HEK293 (cell line): ENCODE measurements around the gene KNOP1.

Source experiments
- CTCF ChIA-PET: fragments of 350-600 bp; formaldehyde crosslinking; extraction: SDS; loops from one replicate; lab custom pipeline; 2021; ENCODE audit warnings: antibody characterized with exemption; lab: Yijun Ruan, JAX
- POLR2A ChIA-PET: fragments of 300-600 bp; formaldehyde crosslinking; extraction: SDS; loops from one replicate; lab custom pipeline; 2020; ENCODE audit warnings: antibody characterized with exemption, inconsistent platforms; lab: Yijun Ruan, JAX
- H3K27ac ChIP-seq: fragments of 200-500 bp; sonication (Bioruptor generic); 2 replicates; pipeline ENCODE4 v1.5.1; 2014; ENCODE audit warnings: low read depth, low read length, control low read depth, inconsistent platforms; ENCODE audit errors: extremely low read depth
- H3K36me3 ChIP-seq, 2 experiments: fragments of 200-500 bp in 1 of 2; sonication (Bioruptor generic) in 1 of 2; 1 replicate in 1 of 2; 2 replicates in 1 of 2; pipeline ENCODE4 v1.5.1; 2014 to 2017; ENCODE audit warnings: inconsistent platforms in 2 of 2, low read length in 2 of 2; ENCODE audit not compliant: control insufficient read depth in 2 of 2, insufficient read depth in 1 of 2
- H3K4me1 ChIP-seq: fragments of 200-500 bp; sonication (Bioruptor generic); 2 replicates; pipeline ENCODE4 v1.5.1; 2014; ENCODE audit warnings: mild to moderate bottlenecking, low read length, inconsistent platforms; ENCODE audit not compliant: control insufficient read depth, insufficient read depth
- H3K4me3 ChIP-seq: 2 replicates; pipeline ENCODE4 v1.5.1; 2011; ENCODE audit warnings: low read depth, mild to moderate bottlenecking, control low read depth, low read length, moderate library complexity
- H3K9me3 ChIP-seq: fragments of 200-500 bp; sonication (Bioruptor generic); 2 replicates; pipeline ENCODE4 v1.5.1; 2014; ENCODE audit warnings: low read depth, low read length, inconsistent platforms; ENCODE audit not compliant: control insufficient read depth, insufficient read depth
- KLF17 ChIP-seq: fragments of 450-650 bp; formaldehyde crosslinking; IDR thresholded peaks from 2 replicates; pipeline ENCODE4 v1.5.1; 2016; ENCODE audit warnings: missing biosample characterization, missing genetic modification characterization
- PRDM10 ChIP-seq: fragments of 450-650 bp; formaldehyde crosslinking; IDR thresholded peaks from 2 replicates; pipeline ENCODE4 v1.5.1; 2016; ENCODE audit warnings: missing biosample characterization, missing genetic modification characterization
- PRDM4 ChIP-seq: fragments of 450-650 bp; formaldehyde crosslinking; IDR thresholded peaks from 2 replicates; pipeline ENCODE4 v1.5.1; 2017; ENCODE audit warnings: missing biosample characterization, missing genetic modification characterization
- SETDB1 ChIP-seq: IDR thresholded peaks from one replicate; pipeline ENCODE4 v1.6.1; 2017; ENCODE audit warnings: mild to moderate bottlenecking, low read length, moderate library complexity, mixed read lengths; ENCODE audit not compliant: insufficient read length
- ZNF10 ChIP-seq: fragments of 450-650 bp; formaldehyde crosslinking; IDR thresholded peaks from 2 replicates; pipeline ENCODE4 v1.5.1; 2017; ENCODE audit warnings: missing biosample characterization, missing genetic modification characterization
- ZNF114 ChIP-seq: fragments of 450-650 bp; formaldehyde crosslinking; IDR thresholded peaks from 2 replicates; pipeline ENCODE4 v1.5.0; 2017; ENCODE audit warnings: missing biosample characterization, missing genetic modification characterization
- ZNF175 ChIP-seq: fragments of 450-650 bp; formaldehyde crosslinking; IDR thresholded peaks from 2 replicates; pipeline ENCODE4 v1.5.1; 2016; ENCODE audit warnings: missing biosample characterization, missing genetic modification characterization
- ZNF24 ChIP-seq: fragments of 450-650 bp; formaldehyde crosslinking; IDR thresholded peaks from 2 replicates; pipeline ENCODE4 v1.5.1; 2016; ENCODE audit warnings: missing biosample characterization, missing genetic modification characterization
- ZNF292 ChIP-seq: fragments of 450-650 bp; formaldehyde crosslinking; IDR thresholded peaks from 2 replicates; pipeline ENCODE4 v1.5.1; 2016; ENCODE audit warnings: low read depth, missing biosample characterization, missing genetic modification characterization, borderline replicate concordance
- ZNF366 ChIP-seq: fragments of 450-650 bp; formaldehyde crosslinking; conservative IDR thresholded peaks from 2 replicates; pipeline ENCODE4 v1.5.1; 2016; ENCODE audit warnings: missing biosample characterization, missing genetic modification characterization
- ZNF391 ChIP-seq: fragments of 450-650 bp; formaldehyde crosslinking; IDR thresholded peaks from 2 replicates; pipeline ENCODE4 v1.5.1; 2016; ENCODE audit warnings: low read depth, missing biosample characterization, missing genetic modification characterization, borderline replicate concordance
- ZNF398 ChIP-seq: fragments of 450-650 bp; formaldehyde crosslinking; IDR thresholded peaks from 2 replicates; pipeline ENCODE4 v1.5.1; 2017; ENCODE audit warnings: missing biosample characterization, missing genetic modification characterization
- ZNF449 ChIP-seq: fragments of 450-650 bp; formaldehyde crosslinking; IDR thresholded peaks from 2 replicates; pipeline ENCODE4 v1.5.1; 2017; ENCODE audit warnings: missing biosample characterization, mild to moderate bottlenecking, missing genetic modification characterization, moderate library complexity
- ZNF510 ChIP-seq: fragments of 450-650 bp; formaldehyde crosslinking; IDR thresholded peaks from 2 replicates; pipeline ENCODE4 v1.5.1; 2018; ENCODE audit warnings: mild to moderate bottlenecking, missing genetic modification characterization, missing biosample characterization; ENCODE audit not compliant: insufficient replicate concordance
- ZNF561 ChIP-seq: fragments of 450-650 bp; IDR thresholded peaks from 2 replicates; pipeline ENCODE4 v1.5.1; 2018; ENCODE audit warnings: missing biosample characterization, missing genetic modification characterization, borderline replicate concordance
- ZNF571 ChIP-seq: fragments of 450-650 bp; formaldehyde crosslinking; IDR thresholded peaks from 2 replicates; pipeline ENCODE4 v1.5.0; 2017; ENCODE audit warnings: missing biosample characterization, missing genetic modification characterization

KNOP1 gene

GRCh38 chr16:19704321-19705145, 13.5 kb downstream of the KNOP1 start:
- Histone ChIP-seq H3K9me3 (no peaks in the 10 kb centered on the region), H3K4me1 (peaks cover 10% of the 10 kb centered on the region), H3K27ac (no peak overlapping the region), H3K4me3 (no peak overlapping the region), H3K36me3 (peaks cover 7 to 82% of the 10 kb centered on the region in 2 experiments)
- CTCF ChIA-PET: interaction anchor here (0.8 kb wide), 1 partner anchor 39 kb away, joined by 3 read pairs; no protein-coding TSS in a partner anchor
- POLR2A ChIA-PET: no interaction called here
- TF ChIP-seq ZNF398 (no peak), PRDM10 (tag by site-specific recombination) (no peak), ZNF571 (tag by site-specific recombination) (no peak), ZNF10 (tag by site-specific recombination) (no peak), ZNF391 (tag by site-specific recombination) (no peak), ZNF449 (tag by site-specific recombination) (no peak), PRDM4 (no peak), ZNF510 (tag by site-specific recombination) (no peak), ZNF114 (tag by site-specific recombination) (no peak), ZNF292 (no peak)

GRCh38 chr16:19703172-19703889, 14.7 kb downstream of the KNOP1 start:
- peaks cover 10% of the 10 kb centered on the region for H3K4me1 ChIP-seq
- no peaks in the 10 kb centered on the region for H3K9me3 ChIP-seq
- ChIA-PET CTCF (interaction anchor here (0.5 to 0.6 kb wide), 2 partner anchors 89 to 450 kb away, joined by 3 to 4 read pairs; no protein-coding TSS in a partner anchor), POLR2A (no interaction called here)
- no peak overlapping the region for H3K27ac ChIP-seq
- H3K4me3 ChIP-seq: no peak overlapping the region
- peaks cover 7 to 82% of the 10 kb centered on the region in 2 experiments for H3K36me3 ChIP-seq
- TF ChIP-seq KLF17 (tag by site-specific recombination): no peak
- no peak for TF ChIP-seq ZNF175 (tag by site-specific recombination)
- TF ChIP-seq ZNF24 (tag by site-specific recombination): no peak
- TF ChIP-seq ZNF561 (tag by site-specific recombination): no peak
- no peak for TF ChIP-seq SETDB1
- no peak for TF ChIP-seq ZNF366 (tag by site-specific recombination)
